HFF-Myc (cell line): ENCODE results near the gene SIMC1.

Experiments
- DNase-seq: peaks from one replicate; pipeline ENCODE4 v3.0.0-alpha.2; 2011; ENCODE audit warnings: low read depth; ENCODE audit errors: extremely low read depth
- H3K4me3 ChIP-seq: replicated peaks from 2 replicates; pipeline ENCODE4 v1.5.1; 2011; ENCODE audit warnings: low read depth, mild to moderate bottlenecking, control low read depth, low read length
- TF ChIP-seq, protein P1 (sequence below): IDR thresholded peaks from 2 replicates; pipeline ENCODE4 v1.5.1; 2012; ENCODE audit warnings: mild to moderate bottlenecking, low read depth, low read length, control low read depth; ENCODE audit errors: missing control alignments

SIMC1 gene

GRCh38 chr5:176341325-176342157 lies 103.3 kb downstream of the SIMC1 start:
- DNase-seq = no peak
- no peak overlapping the region for H3K4me3 ChIP-seq
- TF ChIP-seq, protein P1, sequence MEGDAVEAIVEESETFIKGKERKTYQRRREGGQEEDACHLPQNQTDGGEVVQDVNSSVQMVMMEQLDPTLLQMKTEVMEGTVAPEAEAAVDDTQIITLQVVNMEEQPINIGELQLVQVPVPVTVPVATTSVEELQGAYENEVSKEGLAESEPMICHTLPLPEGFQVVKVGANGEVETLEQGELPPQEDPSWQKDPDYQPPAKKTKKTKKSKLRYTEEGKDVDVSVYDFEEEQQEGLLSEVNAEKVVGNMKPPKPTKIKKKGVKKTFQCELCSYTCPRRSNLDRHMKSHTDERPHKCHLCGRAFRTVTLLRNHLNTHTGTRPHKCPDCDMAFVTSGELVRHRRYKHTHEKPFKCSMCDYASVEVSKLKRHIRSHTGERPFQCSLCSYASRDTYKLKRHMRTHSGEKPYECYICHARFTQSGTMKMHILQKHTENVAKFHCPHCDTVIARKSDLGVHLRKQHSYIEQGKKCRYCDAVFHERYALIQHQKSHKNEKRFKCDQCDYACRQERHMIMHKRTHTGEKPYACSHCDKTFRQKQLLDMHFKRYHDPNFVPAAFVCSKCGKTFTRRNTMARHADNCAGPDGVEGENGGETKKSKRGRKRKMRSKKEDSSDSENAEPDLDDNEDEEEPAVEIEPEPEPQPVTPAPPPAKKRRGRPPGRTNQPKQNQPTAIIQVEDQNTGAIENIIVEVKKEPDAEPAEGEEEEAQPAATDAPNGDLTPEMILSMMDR = no peak

DNA sequence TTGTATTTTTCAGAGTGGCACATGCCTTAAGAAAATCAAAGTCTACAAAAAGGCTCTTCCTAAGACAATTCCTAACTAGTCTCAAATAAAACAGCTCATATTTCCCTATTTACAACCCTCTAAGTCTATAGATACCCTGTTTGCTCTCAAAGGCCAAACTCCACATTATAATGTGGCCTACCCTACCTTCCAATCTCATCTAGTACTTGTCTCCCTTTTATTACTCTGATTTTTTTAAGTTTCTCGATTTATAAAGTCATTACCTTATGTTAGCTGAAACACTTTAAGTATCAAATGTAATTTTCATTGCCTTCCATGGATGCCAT lies 103.9 kb downstream of the SIMC1 start:
- TF ChIP-seq, protein P1 = no peak
- DNase-seq = no peak
- H3K4me3 ChIP-seq = no peak overlapping the region

DNA sequence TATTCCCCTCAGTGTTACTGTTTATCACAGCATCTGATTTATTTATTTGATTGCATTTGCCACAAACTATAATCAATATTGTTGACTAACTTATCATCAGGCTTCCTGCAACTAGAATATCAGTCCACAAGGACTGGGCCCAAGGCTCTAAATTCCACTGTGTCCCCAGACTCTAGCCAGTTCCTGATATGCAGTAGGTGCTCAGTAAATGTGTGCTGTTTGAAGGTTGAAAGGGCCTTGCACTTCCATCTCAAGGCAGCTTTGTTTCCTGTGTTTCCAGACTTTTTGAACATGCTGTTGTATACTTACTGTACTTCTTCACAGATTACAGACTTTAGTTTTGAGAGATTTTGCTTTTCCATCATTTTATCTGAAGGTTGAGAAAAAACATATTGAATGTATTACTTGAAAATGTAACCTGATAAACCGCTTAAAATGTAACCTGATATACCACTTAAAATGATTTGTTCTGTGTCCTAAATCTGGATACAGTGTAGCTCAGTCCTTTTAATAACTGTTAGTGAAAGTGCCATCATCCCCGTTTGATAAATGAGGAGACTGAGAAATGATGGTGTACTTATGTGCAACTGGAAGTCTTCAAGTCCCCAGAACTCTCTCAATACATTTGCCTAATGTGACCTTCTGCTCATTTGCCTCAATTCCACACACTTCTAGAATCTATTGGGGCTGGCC lies 104.7 kb downstream of the SIMC1 start:
- H3K4me3 ChIP-seq = no peak overlapping the region
- TF ChIP-seq, protein P1 = no peak
- no peak for DNase-seq

DNA sequence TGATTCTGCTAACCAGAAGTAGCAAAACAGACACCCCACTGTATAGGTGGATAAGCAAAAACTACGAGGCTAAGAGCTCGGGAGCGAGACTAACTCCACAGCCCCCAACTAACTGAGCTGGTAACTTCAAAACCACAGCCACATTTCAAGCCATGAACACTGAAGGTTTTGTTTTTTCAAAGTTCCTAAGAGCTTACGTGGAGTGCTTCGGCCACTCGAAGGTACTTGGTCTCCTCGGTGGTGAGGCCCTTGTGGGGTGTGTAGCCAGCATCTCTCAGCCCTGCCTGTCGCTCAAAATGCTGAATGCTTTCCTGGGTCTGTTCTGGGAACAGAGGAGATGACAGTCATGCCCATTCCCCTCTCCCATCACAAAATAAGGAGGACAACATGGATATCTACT lies 112.2 kb downstream of the SIMC1 start:
- H3K4me3 ChIP-seq = no peak overlapping the region
- TF ChIP-seq, protein P1 = no peak
- no peak for DNase-seq

GRCh38 chr5:176352116-176352878 lies 114.1 kb downstream of the SIMC1 start:
- TF ChIP-seq, protein P1 = no peak
- no peak overlapping the region for H3K4me3 ChIP-seq
- DNase-seq = no peak

GRCh38 chr5:176353533-176353932 lies 115.3 kb downstream of the SIMC1 start:
- H3K4me3 ChIP-seq = no peak overlapping the region
- TF ChIP-seq, protein P1 = no peak

More at GRCh38 chr5:176353533-176353932, 115.3 kb downstream of the SIMC1 start:
- DNase-seq = no peak
